GM19240 (cell line): ENCODE results near the gene NLRP9.

Experiments used
- DNase-seq: peaks from one replicate; pipeline ENCODE4 v3.0.0; 2011; ENCODE audit warnings: low spot score; ENCODE audit not compliant: insufficient read length

The NLRP9 gene

DNA sequence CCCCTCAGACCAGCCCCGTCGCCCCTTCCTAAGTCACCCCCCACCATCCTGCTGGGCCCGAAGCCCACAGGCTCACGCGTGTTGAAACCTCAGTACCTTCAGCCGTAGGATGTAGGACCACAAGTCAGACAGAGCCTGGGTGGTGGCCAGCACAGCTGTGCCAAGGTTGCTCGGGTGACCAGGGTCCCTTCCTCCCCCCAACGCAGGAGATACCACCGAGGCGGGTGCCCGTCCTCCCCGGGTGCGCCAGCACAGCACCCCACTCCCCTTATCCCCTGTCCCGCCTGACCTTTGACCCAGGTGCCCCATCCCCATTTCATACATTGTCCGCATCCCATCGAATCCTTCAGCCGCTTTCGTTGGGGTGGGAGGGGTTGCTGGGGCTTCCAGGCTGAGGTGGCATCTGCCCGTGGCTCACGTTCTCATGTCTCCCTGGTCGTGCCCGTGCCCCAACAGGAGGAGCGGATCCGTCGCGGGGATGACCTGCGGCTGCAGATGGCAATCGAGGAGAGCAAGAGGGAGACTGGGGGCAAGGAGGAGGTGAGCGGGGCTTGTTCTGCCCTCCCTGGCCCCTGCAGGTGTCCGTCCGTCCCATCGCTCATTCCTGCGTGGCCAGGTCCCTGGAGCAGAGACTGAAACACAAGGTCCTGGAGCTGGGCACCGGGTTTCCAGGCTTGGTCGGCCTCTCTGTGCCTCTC, 48.6 kb downstream of the NLRP9 start:
- no peak for DNase-seq

DNA sequence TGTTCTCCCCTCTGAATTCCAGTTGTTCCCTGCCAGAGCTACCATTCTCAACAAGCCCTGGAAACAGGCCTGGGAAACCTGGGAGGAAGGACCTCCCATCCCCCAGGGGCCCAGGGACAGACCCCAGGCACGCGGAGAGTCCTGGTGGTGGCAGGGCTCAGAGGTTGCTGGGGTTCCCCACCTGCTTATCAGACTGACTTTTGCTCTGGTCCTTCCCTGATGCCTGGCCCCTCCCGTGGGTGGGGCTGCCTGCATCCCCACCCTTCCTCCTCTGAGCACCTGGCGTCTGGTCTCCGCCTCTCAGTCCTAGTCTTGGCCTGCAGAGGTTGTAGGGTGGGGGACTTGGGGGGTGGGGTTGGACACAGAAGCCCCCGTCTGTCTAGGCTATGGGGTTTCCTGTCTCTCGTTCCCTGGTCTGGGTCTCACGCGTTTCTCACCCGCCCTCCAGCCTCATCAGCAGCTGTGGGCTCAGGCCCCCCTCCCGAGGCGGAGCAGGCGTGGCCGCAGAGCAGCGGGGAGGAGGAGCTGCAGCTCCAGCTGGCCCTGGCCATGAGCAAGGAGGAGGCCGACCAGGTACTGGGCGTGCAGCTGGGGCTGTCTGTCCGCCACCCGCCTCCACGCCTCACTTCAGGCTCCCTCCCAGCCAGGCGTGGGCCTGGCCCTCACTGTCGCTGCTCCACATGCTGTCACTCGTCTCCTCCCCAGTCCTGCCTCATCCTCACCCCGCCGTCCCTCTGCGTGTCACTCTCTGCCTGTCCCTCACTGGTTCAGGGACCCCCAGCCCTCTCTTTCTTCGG, 49.6 kb downstream of the NLRP9 start:
- no peak for DNase-seq

DNA sequence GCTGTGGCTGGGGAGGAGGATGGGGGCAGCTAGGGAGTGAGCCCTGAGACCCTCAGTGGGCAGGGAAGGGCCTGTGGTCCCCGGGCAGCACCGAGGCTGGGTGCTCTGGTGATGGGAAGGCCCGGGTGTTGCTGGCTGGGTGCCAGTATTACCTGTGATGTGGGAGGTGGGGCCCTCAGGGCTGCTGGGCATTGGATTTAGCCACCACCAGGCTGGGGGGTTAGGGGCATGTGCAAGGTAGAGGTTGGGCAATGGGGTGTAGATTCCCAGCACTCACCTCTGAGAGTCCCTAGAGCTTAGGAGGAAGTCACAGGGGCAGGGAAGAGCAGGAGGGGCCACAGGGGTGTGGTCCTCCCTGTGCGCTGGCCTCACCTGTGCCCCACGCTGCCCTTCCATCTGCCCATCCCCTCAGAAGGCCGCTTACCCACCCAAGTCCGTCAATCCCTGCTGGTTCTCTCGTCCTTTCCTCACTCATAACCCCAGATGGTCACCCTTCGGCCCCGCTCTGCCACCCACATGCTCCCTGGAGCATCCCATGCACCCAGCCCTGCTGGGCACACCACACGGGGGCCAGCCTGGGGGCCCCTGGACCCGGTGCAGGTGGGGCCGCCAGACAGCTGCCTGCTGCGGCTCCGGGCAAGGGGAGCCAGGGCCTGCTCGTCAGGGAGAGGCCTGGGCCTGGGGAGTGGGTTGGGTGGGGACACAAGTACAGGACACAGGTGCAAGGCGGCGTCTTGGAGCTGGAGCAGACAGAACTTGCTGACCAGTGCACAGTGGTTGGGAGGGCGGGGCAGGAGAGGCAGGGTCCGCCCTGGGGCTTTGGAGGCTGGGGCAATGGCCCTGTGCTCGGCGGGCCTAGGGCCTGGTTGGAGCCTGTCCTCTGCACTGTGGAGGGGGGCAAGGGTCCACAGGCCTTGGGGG, 50.7 kb downstream of the NLRP9 start:
- DNase-seq = no peak

DNA sequence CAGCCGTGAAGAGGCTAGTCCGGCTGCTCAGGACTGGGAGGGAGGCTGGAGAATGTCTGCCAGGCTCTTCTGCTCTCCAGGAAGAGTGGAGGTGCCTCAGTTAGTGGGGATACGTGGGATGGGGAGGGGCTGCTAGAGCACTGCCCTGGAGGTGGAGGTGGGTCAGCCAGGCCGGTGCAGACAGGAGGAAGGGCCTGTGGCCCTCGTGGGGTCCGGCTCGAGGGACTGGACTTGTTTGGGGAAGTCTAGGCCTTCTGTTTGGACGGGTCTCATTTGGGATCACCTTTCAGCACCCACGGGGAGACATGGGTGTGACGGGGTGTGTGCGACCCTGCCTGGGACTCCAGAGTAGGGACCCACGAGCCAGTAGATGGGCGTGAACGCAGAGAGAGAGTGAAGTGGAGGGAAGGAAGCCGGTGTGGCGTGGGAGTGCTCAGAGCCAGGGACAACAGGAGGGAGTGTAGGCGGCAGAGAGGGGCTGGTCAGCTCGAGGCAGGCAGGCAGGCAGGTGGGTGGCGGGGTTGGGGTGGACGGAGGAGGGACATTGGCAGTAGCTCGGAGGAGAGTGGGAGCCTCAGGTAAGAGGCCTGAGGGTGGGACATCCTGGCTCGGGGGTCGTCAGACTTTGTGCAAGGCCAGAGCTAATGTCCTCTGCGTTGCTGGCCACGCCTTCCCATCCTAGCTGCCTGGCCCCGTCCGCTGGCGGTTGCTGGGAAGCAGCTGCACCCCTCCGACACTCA, 51.7 kb downstream of the NLRP9 start:
- no peak for DNase-seq

DNA sequence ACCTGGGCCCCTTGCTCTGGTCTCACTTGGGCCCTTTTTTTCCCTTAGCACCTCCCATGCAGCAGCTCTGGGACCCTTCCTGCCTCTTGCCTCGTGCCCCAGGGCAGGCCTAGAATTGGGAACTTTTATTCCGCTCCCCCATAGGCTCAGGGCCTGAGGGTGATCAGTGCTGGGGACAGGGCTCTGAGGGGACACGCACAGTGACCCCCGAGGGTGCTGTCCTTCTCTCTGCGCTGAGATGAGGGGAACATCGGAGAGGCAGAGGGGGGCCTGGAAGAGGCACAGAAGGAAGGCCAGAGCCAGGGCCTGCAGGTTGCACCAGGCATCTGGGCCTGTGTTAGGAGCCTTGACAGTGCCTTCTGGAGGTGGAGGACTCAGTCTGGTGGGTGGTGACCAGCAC, 52.4 kb downstream of the NLRP9 start:
- DNase-seq = no peak

DNA sequence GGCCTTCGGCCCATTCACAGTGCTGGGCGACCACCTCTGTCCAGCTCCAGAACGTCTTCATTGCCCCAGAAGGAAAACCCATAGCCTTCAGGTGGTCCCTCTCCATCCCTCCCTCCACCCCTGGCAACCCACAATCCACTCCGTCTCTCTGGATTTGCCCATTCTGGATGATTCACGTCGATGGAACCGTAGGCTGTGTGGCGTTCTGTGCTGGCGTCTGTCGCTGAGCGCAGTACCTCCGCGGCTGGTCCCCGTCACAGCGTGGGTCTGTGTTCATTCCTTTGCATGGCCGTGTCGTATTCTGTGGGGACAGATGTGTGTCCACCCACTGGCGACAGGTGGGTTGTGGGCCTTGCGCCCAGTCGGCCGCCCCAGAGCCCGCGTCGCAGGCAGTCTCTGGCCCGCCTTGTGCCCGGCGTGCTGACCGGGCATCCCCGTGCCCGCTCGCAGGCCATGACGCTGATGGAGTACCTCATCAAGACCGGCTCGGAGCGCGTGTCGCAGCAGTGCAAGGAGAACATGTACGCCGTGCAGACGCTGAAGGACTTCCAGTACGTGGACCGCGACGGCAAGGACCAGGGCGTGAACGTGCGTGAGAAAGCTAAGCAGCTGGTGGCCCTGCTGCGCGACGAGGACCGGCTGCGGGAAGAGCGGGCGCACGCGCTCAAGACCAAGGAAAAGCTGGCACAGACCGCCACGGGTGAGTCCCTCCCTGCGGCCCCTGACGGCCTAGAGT, 53.1 kb downstream of the NLRP9 start:
- no peak for DNase-seq

DNA sequence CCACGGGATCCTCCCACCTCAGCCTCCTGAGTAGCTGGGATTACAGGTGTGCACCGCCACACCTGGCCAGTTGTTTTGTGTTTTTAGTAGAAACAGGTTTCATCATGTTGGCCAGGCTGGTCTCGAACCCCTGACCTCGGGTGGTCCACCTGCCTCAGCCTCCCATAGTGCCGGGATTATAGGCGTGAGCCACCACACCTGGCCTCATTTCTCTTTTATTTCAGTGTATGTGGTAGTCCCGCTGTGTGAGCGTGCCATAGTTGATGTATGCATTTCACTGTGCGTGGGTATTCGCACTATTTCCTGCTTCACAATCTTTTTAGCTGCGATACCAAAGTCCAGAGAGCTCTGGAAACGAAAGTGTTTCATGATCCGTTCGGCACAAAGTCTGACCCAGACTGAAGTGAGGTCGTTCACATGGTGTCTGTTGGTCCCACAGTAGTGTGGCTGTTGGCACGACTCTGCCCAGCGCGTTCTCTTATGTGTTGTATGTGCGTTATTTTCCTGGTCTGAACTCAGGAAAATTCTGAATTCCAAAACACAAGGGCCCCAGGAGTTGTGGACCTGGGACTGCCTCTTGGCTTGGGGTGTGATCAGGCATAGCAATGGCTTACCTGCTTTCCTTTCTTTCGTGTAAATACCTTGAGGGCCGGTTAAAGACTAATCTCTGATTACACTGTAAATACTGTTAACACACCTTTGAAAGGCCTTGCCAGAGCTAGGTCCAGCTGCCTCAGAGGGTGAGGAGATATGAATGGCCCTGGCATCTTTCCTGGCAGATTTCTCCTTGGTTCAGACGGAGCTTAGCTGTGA, 54.5 kb downstream of the NLRP9 start:
- DNase-seq = no peak

DNA sequence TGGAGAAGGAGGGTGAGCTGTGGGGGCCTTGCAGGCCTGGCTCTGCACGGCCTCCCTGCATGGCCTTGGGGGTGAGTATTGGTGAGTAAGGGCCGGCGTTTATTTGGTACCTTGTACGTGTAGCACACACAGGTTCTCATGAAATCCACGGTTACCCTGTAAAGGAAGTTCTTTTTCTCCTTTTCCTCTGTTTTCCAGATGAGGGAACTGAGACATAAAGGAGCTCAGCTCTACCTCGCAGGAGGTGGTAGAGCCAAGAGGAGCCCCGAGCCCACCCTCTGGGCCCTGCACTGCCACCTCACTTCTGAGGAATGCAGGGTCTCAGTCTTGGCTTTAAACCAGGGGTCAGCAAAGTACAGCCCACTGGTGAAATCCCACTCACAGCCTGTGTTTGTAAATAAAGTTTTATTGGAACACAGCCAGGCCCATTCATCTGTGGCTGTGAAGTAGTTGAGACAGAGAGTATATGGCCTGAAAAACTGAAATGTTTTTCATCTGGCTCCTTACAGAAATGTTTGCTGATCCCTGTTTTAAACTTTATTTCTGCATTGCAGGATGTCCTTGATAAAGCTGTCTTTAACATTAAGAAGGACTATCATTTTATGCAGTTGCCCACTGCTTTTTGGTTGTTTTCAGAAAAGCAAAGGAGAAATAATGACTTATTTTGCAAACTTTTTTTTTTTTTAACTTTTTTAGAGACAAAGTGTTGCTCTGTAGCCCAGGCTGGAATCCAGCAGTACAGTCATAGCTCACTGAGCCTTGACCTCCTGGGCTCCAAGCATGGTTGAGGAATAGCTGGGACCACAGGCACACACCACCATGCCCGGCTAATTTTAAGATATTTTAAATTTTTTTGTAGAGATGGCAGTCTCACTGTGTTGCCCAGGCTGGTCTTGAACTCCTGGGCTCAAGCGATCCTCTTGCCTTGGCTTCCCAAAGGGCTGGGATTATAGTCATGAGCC, 56.8 kb downstream of the NLRP9 start:
- DNase-seq = no peak

DNA sequence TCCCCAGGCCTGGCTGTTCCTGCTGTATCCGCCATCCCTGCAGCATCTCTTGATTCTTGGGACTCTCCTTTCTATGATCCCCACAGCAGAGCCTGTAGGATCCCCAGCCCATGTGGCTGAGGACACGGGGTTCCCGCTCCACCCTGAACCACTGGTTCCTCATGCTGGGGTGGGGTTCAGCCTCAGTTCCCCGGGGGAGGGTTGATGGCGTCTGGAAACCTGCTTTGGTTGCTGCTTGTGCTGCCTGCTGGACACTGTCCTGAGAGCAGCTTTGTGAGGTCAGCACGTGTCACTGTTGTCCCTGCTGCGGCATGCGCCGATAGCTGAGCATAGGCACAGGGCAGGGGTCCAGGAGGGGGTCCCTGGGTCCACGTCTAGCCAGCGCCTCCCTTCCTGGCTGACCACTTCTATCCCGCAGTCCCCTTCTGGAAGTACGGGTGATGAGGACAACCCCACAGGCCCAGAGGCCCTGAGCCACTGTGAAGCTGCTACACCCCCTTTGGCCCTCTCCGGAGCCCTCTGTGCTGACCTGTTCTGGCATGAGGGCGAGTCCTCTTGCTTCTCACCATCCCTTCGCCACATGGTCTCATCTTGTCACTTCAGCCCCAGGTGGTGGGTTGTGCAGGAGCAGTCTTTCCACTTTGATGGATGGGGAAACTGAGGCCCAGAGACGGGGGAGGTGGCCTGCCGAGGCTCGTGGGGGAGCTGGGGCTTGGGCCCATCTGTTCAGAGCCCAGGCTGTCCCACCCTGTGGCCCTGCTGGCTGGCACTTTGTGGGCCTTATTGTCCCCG, 57.7 kb downstream of the NLRP9 start:
- no peak for DNase-seq

DNA sequence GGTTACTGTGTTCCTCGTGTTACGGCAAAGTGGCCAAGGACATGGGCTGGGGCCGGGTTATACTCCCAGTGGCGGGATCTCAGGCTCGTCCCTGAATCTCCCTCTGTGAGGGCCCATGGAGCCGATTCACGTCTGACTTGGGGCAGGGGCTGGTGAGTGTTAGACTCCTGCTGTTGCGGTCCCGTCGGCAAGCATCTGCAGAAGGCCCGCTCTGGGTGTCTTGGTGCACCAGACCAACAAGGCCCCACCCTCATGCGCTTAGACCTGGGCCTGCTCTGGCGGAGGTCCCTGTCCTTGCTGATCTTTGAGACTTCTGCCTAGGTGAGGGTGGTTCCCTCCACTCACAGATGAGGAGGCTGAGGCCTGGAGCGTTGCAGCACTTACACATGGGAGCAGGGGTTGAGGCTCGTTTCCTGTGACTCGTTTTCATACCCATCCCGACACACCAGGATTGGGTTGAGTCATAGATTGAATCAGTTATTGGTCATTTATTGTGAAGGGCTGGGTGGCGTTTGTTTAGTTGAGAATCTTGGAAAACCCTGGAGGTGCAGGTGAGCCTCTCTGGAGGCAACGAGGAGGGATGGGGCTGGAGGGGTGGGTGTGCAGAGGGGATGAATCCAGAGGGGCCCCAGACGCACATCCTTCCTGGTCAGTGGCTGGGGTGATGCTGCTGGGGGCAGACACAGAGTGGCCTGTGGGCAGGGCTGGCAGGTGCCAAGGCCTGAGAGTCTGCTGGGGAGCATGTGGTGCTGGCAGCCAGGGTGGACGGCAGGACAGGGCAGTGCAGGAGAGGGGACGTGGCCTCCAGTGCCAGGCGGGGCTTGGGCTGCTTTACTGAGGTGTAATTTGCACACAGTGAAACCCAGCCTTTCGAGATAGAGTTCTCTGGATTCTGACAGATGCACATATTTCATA, 58.6 kb downstream of the NLRP9 start:
- DNase-seq = no peak

DNA sequence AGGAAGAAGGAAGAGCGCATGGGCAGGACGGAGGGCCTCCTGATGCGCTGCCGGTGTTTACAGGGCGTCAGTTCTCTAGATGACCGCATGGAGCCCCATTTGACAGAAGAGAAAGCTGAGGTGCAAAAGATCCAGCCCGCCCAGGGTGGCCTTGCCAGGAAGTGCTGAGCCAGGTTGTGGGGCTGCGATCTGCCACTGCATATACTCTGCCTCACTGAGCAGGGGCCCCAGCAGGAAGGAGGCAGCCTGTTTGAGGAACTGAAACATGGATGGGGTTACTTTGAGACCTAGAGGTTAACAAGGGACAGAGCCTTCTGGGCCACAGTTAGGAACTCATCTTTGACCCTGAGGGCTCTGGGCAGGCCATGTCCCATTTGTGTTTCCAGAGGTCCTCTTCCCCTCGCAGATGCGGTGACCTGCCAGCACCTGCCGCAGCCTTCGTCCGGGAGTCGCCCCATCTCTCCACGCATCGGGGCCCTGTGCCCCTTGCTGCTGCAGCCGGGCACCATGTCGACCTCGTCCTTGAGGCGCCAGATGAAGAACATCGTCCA, 60.0 kb downstream of the NLRP9 start:
- DNase-seq = peak; percentile 84

DNA sequence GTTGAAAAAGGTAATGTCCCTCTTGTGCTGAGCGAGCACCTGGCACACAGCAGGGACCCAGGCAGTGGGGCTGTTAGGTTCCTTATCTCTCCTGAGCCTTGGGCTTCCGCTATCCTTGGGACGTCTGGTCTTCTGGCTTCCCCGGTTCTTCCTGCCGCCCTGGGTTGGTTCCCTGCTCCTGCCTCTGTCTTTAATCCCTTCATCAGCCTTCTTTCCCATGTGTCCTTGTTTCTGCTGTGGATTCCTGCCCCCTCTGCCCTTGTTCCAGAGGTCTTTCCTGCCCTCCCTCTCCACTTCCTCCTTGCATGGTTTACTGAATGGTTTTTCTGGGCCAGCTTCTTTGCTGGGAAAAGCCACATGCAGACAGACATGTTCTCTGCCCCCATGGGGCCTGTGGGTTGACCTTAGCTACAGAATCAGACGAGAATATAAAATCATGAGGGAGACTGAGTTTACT, 60.6 kb downstream of the NLRP9 start:
- no peak for DNase-seq

DNA sequence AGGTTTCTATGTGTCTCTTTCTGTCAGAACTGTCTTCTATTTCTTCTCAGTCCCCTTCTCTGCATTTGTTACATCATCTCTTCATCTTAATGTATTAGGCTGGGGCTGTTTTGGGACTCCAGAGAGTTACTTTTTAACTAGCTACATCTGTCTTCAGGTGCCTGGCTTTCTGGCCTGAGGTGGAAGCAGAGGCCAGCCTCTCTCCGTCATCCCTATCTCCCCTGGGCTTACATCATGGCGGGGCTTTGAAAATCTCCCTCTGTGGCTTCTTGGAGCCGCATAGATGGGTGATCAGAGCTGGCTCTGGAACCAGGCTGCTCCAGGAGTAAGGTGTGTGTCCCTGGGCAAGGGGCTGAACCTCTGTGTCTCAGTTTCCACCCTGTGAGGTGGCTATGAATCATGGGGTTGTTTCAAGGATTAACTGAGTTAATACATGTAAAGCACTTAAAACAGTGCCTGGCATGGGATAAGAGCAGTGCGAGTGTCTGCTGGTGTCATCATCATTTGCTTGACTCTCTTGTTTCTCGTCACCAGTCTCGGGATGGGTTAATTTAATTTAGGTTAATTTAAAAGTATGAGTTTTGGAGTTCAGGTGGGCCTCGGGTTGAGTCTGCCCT, 61.2 kb downstream of the NLRP9 start:
- DNase-seq = no peak

DNA sequence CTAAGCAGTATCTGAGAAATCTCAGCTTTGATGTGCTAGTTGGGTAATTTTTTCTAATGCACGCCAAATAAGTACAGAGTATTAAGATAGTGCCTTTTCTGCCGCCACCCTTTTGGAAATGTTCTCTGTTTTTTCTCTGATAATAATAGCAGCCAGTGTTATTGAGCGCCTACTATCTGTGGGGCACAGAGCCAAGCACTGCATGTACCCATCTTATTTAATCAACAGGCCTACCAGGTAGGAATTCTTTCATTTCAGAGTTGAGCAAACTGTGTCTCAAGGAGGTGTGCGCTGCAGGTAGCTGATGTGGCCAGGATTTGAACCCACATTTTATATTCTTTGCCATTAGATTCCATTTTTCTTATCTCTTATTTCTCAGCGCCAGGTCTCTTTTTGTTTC, 61.8 kb downstream of the NLRP9 start:
- no peak for DNase-seq

DNA sequence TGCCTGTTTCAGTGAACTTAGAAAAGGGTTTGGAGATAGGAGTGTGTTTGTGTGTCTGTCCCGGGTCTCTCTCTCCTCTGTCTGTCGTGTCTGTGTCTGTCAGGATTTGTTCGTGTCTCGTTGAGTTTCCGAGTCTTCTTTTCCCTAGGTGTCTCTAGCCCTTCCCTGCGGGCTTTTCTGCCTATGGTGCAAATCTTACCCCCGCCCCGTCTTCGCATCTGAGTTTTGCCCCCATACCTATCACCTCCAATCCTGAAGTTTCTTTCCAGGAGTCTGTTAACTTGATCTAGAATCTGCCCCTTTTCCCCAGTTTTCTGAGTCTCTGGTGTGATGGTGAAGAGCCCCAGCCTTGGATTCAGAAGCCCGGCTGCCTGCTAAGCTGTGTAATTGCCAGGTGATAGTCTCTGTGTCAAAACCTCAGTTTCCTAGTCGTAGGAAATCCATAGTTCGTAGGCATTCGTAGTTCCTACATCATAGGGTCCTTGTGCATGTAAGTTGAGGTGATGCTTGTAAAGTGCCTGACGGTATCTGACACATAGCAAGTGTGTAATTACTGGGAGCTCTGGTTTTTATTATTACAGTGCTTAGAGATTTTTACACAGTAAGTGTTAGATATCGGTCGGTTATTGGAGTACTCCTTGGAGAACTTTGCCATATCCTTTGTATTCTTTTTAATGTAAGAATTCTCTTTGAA, 62.4 kb downstream of the NLRP9 start:
- DNase-seq = no peak
